ENCODE measurements around the gene ATP4A.

ATP4A gene

DNA sequence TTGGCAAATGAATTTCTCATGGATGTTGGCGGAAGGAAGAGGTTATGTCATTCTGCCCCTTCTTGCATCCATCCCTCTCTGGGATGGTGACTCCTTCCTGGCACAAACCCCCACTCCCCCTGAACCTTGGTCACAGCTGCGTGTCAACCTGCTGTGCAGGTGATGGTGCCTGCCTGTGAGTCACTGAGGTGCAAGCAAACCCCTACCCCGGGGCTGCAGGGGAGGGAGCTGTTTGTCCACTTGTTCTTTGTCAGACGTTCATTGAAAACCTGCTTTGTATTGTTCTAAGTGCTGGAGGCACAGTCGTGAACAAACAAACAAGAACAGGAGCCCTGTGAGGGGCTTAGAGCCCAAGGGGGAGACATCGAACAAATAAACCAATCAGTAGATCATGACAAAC, 32.2 kb downstream of the ATP4A start:
- DNase-seq (ENCODE audit: low read depth): no peak
- no peak overlapping the region for H3K4me3 ChIP-seq (ENCODE audit: low read depth, low read length)
- TF ChIP-seq, protein P1, sequence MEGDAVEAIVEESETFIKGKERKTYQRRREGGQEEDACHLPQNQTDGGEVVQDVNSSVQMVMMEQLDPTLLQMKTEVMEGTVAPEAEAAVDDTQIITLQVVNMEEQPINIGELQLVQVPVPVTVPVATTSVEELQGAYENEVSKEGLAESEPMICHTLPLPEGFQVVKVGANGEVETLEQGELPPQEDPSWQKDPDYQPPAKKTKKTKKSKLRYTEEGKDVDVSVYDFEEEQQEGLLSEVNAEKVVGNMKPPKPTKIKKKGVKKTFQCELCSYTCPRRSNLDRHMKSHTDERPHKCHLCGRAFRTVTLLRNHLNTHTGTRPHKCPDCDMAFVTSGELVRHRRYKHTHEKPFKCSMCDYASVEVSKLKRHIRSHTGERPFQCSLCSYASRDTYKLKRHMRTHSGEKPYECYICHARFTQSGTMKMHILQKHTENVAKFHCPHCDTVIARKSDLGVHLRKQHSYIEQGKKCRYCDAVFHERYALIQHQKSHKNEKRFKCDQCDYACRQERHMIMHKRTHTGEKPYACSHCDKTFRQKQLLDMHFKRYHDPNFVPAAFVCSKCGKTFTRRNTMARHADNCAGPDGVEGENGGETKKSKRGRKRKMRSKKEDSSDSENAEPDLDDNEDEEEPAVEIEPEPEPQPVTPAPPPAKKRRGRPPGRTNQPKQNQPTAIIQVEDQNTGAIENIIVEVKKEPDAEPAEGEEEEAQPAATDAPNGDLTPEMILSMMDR (IDR thresholded peaks at IDR 0.05; ENCODE audit: insufficient read depth, low read depth, low read length, missing control alignments): no peak

DNA sequence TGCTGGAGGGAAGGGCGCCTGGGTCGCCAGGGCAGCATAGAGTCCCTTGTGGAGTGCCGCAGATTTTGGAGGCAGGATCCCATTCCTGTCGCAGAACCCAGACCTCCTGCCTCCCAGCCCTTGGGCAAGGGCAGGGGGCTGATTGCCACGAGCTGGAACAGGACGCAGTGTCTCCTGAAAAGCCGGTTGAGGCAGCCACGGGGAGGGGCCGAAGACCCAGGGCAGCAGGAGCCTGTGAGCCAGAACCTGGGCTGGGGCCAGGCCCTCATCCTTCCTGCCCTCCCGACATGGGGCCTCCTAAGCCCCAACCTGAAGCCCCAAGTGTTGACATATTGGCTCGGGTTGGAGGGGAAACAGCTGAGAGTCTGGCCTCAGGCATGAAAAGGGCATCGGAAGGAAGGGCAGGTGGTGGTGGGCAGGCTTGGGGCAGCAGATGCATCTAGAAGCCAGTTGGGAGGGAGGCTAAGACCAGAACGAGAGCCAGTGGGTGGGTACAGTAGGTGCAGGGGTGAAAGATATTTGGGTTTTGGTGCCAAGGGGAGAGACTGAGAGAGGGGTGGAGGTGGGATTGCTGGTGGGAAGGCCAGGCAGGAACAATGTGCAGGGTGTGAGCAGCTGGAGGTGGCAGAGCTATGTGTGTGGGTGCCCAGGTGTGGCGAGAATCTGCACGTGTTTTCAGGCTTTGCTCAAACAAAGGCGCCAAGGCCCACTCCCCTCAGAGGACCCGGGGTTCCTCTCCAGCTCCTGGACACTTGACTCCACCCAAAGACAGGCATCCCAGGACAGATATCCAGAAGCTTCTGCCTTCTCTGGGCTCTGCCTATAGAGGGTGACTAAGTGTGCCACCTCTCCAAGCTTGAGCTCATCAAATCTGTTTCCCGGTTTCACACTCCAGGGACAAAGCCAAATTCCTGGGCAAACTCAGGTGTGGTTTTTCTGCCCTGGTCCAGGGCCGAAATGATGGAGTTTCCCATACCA, 33.9 kb downstream of the ATP4A start:
- TF ChIP-seq, protein P1 (IDR thresholded peaks at IDR 0.05; ENCODE audit: insufficient read depth, low read depth, low read length, missing control alignments): no peak
- DNase-seq (ENCODE audit: low read depth): no peak
- no peak overlapping the region for H3K4me3 ChIP-seq (ENCODE audit: low read depth, low read length)

DNA sequence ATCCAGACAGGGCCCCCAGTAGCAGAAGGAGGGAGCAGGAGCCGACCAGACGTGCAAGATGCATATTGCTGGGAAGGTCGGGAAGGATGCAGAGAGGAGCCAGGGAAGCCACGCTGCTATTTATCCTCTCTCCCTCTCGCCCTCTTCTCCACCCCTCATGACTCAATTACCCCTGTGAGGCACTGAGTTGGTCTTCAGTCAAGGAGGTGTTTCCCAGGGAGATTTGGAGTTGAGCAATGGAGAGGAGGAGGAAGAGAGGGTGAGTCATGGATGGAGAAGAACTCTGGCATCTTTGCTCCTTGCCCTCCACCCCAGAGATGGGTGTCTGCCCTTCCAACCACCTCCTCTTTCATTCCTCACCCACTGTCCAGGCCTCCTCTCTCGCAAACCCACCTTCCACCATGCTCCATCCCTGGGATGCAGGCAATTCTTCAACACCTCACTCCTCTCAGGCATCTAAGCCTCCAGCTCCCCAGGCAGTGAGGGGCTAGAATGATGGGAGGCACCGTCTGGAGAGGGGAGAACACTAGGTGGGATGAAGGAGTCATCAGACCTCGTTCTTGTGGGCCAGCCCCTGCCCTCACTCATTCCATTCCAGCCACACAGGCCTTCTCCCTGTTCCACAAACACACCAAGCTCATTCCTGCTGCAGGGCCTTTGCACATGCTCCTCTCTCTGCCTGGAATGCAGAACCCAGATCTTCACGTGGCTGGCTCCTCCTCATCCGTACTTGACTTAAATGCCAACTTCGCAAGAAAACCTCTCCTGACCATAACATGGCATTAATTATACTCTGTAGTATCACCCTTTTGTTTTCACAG, 35.0 kb downstream of the ATP4A start, which contains the start of gene SBSN:
Gene SBSN, minus strand, starts transcription at position 94 of the 821 bp plus-strand sequence. Its CDS starts 30 bp downstream, at position 64.
- H3K4me3 ChIP-seq (ENCODE audit: low read depth, low read length): no peak within 1 kb of the TSS
- DNase-seq (ENCODE audit: low read depth): no peak
- TF ChIP-seq, protein P1 (IDR thresholded peaks at IDR 0.05; ENCODE audit: insufficient read depth, low read depth, low read length, missing control alignments): no peak

DNA sequence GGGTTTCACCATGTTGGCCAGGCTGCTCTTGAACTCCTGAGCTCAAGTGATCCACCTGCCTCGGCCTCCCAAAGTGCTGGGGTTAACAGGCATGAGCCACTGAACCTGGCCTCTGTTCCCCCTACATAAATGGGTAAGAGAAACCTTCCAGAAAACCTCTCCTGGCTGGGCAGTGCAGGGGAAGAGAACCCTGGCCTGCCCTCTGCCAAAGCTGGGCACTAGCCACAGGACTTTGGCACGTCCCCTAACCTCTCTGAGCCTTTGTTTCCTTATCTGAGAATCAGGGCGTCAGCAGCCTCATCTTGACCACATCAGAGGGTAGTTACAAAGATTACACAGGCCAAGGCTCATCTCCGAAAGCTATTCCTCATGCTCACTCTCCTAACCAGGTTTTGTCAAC, 37.6 kb downstream of the ATP4A start:
- DNase-seq (ENCODE audit: low read depth): no peak
- no peak overlapping the region for H3K4me3 ChIP-seq (ENCODE audit: low read depth, low read length)
- TF ChIP-seq, protein P1 (IDR thresholded peaks at IDR 0.05; ENCODE audit: insufficient read depth, low read depth, low read length, missing control alignments): no peak

DNA sequence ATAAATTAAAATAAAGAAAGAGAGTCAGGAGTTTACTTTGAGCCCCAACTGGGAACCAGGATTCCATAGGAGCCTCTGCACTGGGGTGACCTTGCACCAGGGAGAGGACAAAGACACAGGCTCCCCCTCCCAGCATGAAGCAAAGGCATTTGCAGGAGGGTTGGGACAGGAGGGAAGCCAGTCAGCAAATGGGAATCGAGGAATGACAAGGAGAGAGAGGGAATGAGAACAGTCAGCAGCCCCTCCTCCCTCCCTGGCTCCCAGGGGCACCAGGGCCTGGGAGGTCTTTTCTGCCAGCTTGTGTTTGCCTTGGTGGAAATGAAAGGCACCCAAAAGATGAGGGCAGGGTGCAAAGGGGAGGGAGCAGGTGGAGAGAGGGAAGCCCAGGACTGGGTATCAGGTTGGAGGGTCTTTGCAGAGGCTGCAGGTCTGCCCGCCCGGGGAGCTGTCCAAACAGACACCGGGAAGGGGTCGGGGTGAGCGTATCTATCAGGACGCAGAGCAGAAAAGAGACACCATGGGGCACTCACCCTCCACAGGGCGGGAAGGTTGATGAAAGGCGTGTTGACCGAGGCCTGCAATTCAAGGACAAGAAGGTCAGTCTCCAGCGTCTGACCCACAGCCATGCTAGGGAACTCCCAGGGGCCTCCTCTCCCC, 39.1 kb downstream of the ATP4A start:
- no peak overlapping the region for H3K4me3 ChIP-seq (ENCODE audit: low read depth, low read length)

More for the DNA sequence above, 39.1 kb downstream of the ATP4A start:
- TF ChIP-seq, protein P1 (IDR thresholded peaks at IDR 0.05; ENCODE audit: insufficient read depth, low read depth, low read length, missing control alignments): no peak
- DNase-seq (ENCODE audit: low read depth): no peak
